Stimulated activated CD8-positive, alpha-beta memory T cell treated with anti-CD3 and anti-CD28 coated beads, Interleukin-7, amount 100 ng/mL, for 48 hours (primary cell): ENCODE data around the gene ADAMTS6.
"Not testable (repeated sequence)": the region's sequence is repeated elsewhere in the genome, so short reads cannot be mapped to it uniquely, and the experiment has no call there.

ENCODE experiments used
- DNase-seq, 2 donors: peaks; one replicate each; pipeline ENCODE4 v3.0.0-alpha.2; 2020; ENCODE audit warnings: low read depth in 1 of 2; ENCODE audit errors: extremely low read depth in 1 of 2

The ADAMTS6 gene

DNA sequence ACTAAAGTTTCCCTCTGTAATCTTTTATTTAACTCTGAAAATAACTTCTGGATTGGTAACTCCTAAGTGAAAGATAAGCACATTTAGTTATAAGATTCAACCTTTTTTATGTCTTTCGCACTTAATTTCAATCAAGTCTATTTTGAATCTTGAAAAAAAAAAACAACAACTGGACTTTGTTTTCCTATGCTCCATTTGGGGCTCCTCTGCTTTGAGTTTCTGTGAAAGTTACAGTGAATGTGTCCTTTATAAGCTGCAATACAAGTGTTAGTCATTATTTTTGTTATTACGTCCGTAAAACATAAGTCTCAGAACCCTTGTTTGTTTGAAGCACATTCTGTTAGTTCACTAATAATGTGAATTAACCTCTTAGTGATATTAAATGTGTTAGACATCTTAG, 276.8 kb downstream of the ADAMTS6 start:
- DNase-seq: no peak

- no peak for DNase-seq
Observed at GRCh38 chr5:65203746-65204145, 278.0 kb downstream of the ADAMTS6 start.

DNA sequence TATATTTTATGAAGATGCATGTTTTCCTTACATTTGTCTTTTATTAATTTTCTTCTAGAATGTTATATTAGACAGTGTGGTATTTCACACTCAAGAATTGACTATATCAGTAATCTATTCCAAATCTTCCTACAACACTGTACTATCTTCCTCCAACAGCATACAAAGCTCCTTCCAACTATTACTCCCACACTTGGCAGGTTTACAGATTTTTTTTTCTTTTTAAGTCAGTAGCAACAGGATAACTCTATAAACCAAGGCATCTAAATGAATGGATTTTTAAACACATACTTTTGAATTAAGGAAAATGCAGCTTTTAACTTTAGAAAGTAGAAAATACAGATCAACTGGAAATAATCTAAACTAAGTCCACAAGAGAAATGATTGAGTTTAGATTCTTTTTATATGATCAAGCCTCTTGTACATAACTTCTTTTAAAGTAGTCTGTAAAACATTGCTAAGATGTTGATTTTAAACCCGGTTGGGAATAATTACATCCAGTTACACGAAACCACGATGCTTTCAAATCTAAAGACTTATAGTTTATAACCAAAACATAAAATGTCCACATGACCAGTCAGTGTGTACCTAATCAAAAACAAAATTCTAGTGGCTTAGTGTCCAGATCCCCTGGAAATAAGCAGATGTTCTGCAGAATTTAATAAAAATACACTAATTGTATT, 281.6 kb downstream of the ADAMTS6 start:
- DNase-seq: no peak

DNA sequence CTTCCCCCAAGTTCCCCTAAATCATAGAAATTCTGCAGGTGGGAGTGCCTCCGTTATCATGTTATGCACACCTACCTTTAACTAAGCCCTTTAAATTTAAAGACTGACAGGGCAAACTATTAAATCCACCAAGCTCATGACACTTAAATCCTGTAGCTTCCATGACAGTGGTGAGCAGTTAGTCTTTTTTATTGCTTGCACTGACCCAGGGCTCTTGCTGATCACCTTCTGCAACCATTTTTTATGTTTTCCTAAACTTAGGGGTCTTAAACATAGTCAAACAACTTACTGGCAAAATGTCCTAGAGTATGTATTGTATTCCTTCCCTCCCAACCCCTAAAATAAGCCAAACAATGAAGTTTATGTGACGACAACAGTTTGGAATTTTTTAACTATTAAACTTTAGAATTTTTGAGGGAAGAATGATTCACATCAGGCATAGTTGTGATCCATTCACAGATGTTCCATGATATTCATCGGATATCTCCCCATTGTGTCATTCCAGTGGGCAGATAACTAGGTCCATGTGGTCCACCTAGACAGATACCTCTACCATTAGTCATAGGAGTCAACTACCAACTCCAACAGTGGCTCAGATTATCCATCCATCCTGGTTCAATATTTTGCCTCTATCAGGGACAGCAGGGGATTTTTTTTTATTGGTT, 283.1 kb downstream of the ADAMTS6 start:
- DNase-seq: no peak

DNA sequence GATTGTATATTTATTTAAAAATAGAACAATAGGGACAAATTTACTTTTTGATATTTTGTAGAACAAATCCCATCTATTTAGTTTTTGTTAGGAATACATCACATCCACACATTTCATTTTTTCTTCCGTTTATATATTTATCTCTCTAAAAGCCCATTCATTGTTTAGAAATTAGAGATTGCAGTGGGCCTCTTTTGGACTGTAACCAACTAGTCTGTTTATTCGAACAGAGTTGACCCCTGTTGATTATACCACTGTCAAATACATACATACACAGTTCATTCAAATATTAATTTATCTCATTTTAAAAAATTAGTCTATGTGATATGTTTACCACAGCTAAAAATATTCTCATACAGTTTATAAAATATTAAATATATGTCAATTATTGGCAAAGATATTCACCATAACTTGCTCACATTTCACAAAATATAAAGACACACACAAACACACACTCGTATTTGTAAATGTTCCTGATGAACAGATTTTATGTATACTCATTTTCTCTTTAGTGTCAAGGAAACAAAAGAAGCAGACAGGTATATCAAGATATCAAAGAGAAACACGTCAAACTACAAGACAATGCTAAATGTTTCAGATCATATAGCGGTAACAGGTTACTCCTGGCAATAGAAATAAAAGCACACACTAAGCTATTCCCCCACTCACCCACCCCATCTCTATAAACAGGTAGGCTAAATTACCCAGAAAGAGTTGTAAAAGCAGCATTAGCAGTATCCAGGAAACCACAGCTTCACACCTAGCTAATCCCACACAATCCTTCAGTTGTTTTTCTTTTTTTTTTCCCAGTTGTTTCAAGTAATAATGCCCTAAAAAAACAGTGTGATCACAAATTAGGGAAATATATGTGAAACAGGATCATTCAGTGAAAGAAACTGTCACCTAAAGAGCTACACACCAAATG, 283.9 kb downstream of the ADAMTS6 start:
- DNase-seq: no peak

DNA sequence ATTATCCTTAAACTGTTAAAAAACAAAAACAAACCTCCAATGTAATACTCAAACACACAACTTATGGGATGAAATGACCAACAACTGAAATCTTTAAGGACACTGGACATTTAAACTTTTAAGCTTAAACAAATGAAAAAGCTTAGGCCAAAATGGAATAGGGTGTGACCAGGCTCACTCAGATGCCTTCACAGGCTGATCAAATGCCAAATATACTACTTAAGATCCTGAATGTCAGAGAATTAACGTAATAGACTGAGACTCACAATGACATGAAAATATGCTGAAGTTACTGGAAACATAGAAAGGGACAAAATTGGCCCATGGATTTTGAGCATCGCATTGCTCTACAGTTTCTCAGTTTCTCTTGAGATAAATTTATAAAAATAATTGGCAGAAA, 286.8 kb downstream of the ADAMTS6 start:
- DNase-seq: no peak

- DNase-seq: no peak
Observed at GRCh38 chr5:65192331-65192730, 289.4 kb downstream of the ADAMTS6 start.

DNA sequence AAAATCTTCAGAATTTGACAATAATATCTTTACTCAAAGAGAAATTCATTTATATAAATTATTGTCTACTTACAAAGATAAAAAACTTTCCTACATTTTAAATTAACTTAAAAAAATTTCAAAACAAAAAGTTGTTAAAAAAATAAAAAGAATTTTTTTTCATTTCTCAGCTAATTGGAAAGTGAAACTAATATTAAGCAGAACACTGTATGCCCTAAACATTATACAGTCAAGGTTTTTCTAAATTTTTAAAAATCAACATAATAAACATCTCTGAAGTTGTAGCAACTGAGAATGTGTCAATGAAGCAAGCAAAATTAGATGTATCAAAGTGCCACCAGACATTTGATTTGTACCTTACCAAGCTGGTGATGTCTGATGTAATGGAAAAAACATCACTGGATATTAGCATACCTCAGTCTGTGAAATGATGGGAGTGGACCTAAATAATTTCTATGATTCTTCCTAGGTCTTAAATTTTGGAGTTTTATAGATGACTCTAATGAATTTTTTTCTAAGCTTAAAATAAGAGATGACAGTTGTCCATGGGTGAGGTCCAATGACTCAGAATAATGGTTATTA, 290.1 kb downstream of the ADAMTS6 start:
- no peak for DNase-seq

DNA sequence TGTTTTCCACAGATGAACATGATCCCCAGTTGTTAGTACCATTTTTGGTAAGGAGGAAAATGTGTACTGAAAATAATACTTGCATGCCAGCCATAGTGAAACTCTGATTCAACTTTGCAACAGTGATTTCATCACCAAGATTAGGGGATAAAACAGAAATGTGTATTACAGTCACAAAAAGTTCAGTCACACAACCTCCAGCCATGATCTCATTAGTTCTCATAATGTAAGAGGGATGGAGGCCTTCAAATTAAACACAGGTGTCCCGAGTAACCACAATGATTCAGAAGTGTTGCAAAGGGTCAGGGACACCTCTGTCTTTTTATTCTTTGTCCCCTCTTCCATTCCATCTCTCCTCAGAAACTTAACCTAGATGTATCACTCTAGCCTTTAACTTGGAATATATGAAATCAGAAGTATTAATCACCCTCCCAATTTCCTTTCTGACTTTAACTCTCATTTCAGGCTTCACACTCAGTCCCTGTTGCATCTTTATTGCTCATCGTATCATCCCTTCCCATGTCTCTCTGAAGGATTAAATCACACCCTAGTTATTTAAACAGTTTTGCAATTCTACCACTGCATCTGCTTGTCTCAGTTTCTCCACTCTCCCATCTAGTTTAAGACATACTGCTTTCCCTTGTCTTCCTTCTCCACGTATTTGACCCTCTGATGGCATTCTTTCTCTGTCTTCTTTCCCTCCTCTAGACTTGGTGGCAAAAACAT, 291.2 kb downstream of the ADAMTS6 start:
- DNase-seq: no peak

DNA sequence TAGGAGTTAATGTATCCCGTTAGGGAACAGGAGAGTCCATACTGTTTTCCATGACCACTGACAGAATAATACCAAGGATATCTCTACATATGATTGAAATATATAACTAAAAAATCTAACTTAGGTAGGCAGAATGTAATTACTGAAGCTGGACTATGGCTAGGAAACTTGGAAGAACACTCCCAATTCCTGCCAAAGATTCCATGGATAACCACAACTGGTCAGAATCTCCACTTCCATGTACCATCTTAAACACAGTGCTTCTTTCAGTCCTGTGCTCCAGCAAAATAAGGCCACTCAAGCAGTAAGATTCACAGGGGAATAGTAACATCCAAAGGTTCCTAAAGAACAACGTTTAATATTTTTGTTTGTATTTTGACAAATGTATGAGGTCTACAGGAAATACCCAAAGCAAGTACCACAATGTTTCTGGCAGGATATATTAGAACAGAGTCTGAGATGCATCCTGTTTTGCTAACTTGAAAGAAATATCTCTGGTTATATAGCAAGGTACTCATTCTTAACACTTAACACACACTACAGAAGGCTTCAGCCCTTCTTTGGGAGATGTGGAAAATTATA, 295.0 kb downstream of the ADAMTS6 start:
- no peak for DNase-seq

GRCh38 chr5:65185468-65185867, 296.3 kb downstream of the ADAMTS6 start:
- no peak for DNase-seq

DNA sequence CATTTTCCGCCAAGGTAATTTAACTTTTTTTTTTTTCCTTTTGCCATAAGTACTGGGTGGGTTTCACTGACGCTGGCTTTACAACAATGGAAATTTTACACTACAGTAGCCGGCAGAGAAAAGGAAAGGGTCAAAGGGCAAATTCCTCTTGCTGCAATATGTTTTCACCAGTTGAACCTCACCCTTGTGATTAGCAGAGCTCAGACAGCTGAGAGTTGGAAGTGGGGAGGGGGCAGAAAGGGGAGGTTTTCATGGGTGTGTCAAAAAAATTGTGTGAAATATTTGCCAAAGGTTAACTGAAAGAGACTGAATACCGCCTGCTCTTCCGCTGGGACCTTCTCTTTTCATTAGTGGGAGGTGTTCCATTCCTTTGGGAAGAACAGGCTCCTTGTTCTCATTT, 296.9 kb downstream of the ADAMTS6 start:
- DNase-seq: no peak

DNA sequence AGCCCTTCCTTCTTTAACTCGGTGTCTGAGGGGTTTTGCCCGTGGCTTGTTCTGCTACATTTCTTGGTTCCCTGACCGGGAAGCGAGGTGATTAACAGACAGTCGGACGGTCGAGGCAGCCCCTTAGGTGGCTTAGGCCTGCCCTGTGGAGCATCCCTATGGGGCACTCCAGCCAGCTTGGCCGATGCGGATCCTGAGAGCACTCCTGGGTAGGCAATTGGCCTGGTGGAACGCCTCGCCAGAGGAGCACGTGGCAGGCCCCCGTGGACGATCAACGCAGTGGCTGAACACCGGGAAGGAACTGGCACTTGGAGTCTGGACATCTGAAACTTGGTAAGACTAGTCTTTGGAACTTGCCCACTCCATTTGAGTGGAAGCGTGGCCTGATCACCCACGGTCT, 307.5 kb downstream of the ADAMTS6 start:
- not testable (repeated sequence) for DNase-seq

GRCh38 chr5:65173130-65173525, 308.6 kb downstream of the ADAMTS6 start:
- DNase-seq: no peak

DNA sequence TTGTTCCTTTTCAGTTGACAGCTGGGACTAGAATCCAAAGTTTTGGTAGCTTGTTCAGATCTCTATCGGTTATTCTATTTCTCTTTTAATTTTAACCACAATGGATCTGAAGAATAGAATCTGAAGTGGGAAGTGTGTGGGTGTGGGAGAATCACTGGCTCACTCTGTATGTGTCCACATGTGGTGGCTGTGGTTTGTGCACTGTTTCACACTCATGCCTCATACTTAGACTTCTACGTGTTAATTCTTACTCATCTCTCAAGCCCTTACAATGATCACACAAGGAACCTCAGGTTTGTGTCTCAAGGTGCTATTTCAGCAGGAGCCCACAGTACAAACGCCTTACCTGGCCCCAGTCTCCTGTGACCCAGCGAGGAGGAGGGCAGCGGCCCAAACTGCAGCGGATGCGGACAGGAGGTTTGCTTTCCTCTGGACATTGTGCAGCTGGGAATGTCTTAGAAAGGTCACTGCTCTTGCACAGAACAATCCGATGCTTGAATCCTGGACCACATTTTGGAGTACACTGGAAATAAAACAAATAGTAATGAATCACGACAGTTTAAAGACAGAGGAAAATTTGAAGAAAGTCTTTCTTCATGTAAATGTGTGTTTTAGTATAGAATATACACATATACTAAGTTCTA, 309.1 kb downstream of the ADAMTS6 start:
- DNase-seq: peak; percentile 44 to 80

DNA sequence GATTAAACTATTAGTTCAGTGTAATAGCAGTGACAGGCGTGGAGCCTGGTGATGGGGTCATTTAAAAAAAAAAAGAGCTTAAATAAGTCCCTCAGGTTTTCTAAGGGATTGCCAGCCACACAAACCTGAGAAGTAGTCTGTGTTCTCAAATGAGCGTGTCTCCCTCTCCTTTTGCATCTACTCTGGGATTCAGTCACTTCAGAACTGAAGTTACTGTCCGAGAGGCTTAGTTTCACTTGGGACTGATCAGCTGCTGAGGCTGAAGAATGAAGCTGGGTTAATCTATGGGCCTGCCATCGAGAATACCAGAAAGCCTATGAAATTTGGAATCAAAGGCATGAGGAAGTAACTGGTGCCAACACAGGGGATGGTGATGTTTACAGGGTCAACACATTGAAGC, 310.1 kb downstream of the ADAMTS6 start:
- no peak for DNase-seq

GRCh38 chr5:65163698-65164097, 318.0 kb downstream of the ADAMTS6 start:
- no peak for DNase-seq

DNA sequence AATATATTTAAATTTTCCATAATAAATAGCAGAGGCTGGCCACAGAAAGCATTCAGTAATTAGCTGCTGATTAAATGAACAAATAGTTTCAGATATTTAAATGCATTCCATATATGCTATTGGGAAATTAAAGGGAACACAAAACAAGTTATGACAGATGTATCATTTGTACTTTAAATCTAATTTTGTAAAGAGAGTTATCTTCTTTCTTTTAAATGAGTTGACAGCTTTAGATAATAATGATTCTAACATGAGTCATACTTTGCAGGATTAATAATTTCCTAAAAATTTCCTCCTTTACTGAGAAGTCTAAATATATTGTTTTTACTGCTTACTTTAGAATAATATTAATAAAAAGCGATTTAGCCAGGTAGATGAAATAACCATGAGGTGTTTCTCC, 320.1 kb downstream of the ADAMTS6 start:
- no peak for DNase-seq

DNA sequence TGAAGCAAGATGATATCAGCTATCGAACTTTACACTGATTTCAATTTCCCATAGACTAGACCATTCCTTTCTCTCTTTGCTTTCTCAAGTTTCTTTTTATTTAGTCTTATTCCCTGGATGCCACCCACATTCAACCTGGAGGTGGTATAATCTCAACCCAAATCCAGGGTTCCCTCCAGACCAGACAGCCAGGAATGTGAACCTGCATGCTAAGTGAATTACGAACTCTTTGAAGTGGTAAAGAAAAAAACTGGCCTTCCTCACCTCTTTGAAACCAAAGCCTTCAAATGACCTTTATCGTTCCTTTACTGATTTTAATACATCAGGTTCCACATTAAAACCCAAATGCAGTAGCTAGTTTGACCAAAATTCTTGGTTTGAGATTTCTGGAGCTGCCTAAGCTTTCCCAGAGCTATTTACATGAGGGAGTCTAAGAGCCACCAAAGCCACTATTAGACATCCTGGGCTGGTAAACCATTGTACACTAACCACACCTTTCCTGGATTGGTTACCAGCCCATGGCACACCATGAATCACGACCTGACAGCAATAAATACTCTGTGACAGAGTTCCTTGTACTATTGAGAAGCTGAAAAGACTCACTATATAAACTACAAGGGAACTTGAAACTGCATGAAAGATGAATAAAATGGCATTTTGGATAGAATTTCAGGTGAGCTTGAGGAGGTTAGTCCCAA, 323.7 kb downstream of the ADAMTS6 start:
- peak in 1 of 2 donors; percentile 2 for DNase-seq
